K562 (cell line): ENCODE measurements around the gene RHD. TPM values are rescaled to one million over a fixed set of nuclear protein-coding genes. Genes with fewer than 3 reads are reported as not detected.

ENCODE experiments used
- ARID3A ChIP-seq: IDR thresholded peaks from 2 replicates; pipeline ENCODE4 v1.6.1; 2012; ENCODE audit warnings: low read depth, low read length, improper control_type of control experiment, borderline replicate concordance
- CBFA2T3 ChIP-seq: fragments of 450-650 bp; IDR thresholded peaks from 2 replicates; pipeline ENCODE4 v1.6.1; 2017
- CREB5 ChIP-seq: fragments of 250-450 bp; sonication (Bioruptor Pico); IDR thresholded peaks from 2 replicates; pipeline ENCODE4 v1.5.0; 2020; ENCODE audit warnings: mild to moderate bottlenecking
- FOXJ2 ChIP-seq: fragments of 200-800 bp; sonication (Bioruptor generic); IDR thresholded peaks from 2 replicates; pipeline ENCODE4 v1.6.1; 2016; ENCODE audit warnings: missing genetic modification characterization, missing compliant biosample characterization
- GATA2 ChIP-seq: sonication (generic); formaldehyde crosslinking; IDR thresholded peaks from 2 replicates; pipeline ENCODE4 v1.4.0; 2020; ENCODE audit warnings: mild to moderate bottlenecking, missing genetic modification reagents
- GATAD2A ChIP-seq: fragments of 450-650 bp; IDR thresholded peaks from 2 replicates; pipeline ENCODE4 v1.6.1; 2017
- HOXB6 ChIP-seq: fragments of 250-450 bp; sonication (Bioruptor Pico); IDR thresholded peaks from 2 replicates; pipeline ENCODE4 v1.5.1; 2022; ENCODE audit warnings: mild to moderate bottlenecking, borderline replicate concordance
- ID3 ChIP-seq, 2 experiments: fragments of 250-450 bp in 1 of 2; fragments of 450-650 bp in 1 of 2; sonication (Bioruptor Pico) in 1 of 2; IDR thresholded peaks; 2 replicates each; pipeline versions ENCODE4 v1.6.1 to v1.8.0; 2016 to 2021; ENCODE audit warnings: mild to moderate bottlenecking in 2 of 2, moderate library complexity in 2 of 2, missing compliant biosample characterization in 1 of 2, missing genetic modification characterization in 1 of 2
- MYC ChIP-seq, 2 experiments: fragments of 250-450 bp in 1 of 2; sonication (Bioruptor Pico) in 1 of 2; IDR thresholded peaks; 2 replicates each; pipeline versions ENCODE4 v1.5.1 to v1.6.1; 2012 to 2021; ENCODE audit warnings: low read depth in 2 of 2, borderline replicate concordance in 1 of 2, improper control_type of control experiment in 1 of 2, low read length in 1 of 2, mild to moderate bottlenecking in 1 of 2, moderate library complexity in 1 of 2
- NCOA1 ChIP-seq: fragments of 450-650 bp; IDR thresholded peaks from 2 replicates; pipeline ENCODE4 v1.6.1; 2016; ENCODE audit warnings: low read depth
- TCF3 ChIP-seq: sonication (generic); formaldehyde crosslinking; IDR thresholded peaks from 2 replicates; pipeline ENCODE4 v1.4.0; 2020; ENCODE audit warnings: mild to moderate bottlenecking, missing genetic modification reagents
- TFAM ChIP-seq: fragments of 250-450 bp; sonication (Bioruptor Pico); conservative IDR thresholded peaks from 2 replicates; pipeline ENCODE4 v1.5.0; 2021; ENCODE audit warnings: mild to moderate bottlenecking, moderate library complexity
- ZBTB2 ChIP-seq: fragments of 450-650 bp; IDR thresholded peaks from 2 replicates; pipeline ENCODE4 v1.6.1; 2016; ENCODE audit warnings: antibody characterized with exemption
- ZBTB5 ChIP-seq: fragments of 450-650 bp; IDR thresholded peaks from 2 replicates; pipeline ENCODE4 v1.6.1; 2017; ENCODE audit warnings: antibody characterized with exemption
- polyA plus RNA-seq, 8 experiments: library from polyadenylated mRNA; depleted of rRNA in 4 of 8; stranded (reverse) in 5 of 8; unstranded in 3 of 8; fragments of >200 nt; fragmentation: Nextera tagmentation in 2 of 8; fragmentation: Illumina TruSeq in 1 of 8; extraction: Ambion mirVana in 2 of 8; extraction: Trizol in 1 of 8; gene quantifications; 2 replicates each; pipeline versions ENCODE4 v1.2.1 to v1.2.3, GENCODE V29; 2011 to 2014; ENCODE audit warnings: inconsistent platforms in 1 of 8, missing spikeins in 1 of 8
- total RNA-seq, 7 experiments: library from RNA; depleted of rRNA in 6 of 7; stranded (reverse); fragments of >200 nt in 6 of 7; fragmentation: Illumina TruSeq in 2 of 7; extraction: Trizol in 2 of 7; gene quantifications; 2 replicates each; pipeline versions ENCODE4 v1.2.1 to v1.2.3, GENCODE V29; 2011 to 2021; ENCODE audit warnings: low replicate concordance in 1 of 7

RHD gene
- total and polyA plus RNA-seq, 9 of the 15 experiments (the other 6 are each of a cell fraction or from before 2014, with no cell fraction given): 8.8 to 32.4 (median 15.0) TPM

GRCh38 chr1:25355841-25356395 is 83.6 kb downstream of the RHD start (continued):
- TF ChIP-seq CREB5 (CRISPR knock-in tag): no peak
- 0 out of 2 replicates have a peak, but pooled peaks have one; percentile 25 for TF ChIP-seq MYC (IDR thresholded peaks at IDR 0.05; ENCODE audit: low read depth, low read length)
- TF ChIP-seq MYC (CRISPR knock-in tag; IDR thresholded peaks at IDR 0.05; ENCODE audit: borderline replicate concordance, low read depth): no peak
- TF ChIP-seq GATA2: peak; percentile 47
- 0 out of 2 replicates have a peak, but pooled peaks have one; percentile 50 for TF ChIP-seq ZBTB2
- TF ChIP-seq ID3 (CRISPR knock-in tag; IDR thresholded peaks at IDR 0.05): no peak
- TF ChIP-seq ID3 (tag; IDR thresholded peaks at IDR 0.05): peak; percentile 19; the same call in 1 of the 2 replicates
- peak; percentile 79 for TF ChIP-seq CBFA2T3
- TF ChIP-seq NCOA1: 0 out of 2 replicates have a peak, but pooled peaks have one; percentile 13
- 0 out of 2 replicates have a peak, but pooled peaks have one; percentile 45 for TF ChIP-seq FOXJ2 (tag)
- TF ChIP-seq HOXB6 (CRISPR knock-in tag): no peak
- TF ChIP-seq ZBTB5: peak; percentile 66; the same call in 1 of the 2 replicates
- TF ChIP-seq GATAD2A: peak; percentile 58; the same call in 1 of the 2 replicates
- no peak for TF ChIP-seq TFAM (CRISPR knock-in tag)
- TF ChIP-seq ARID3A: peak; percentile 73; the same call in 1 of the 2 replicates
- peak; percentile 76 for TF ChIP-seq TCF3 (CRISPR knock-in tag)
